Measurements from ENCODE around the gene TAS2R60.

DNA sequence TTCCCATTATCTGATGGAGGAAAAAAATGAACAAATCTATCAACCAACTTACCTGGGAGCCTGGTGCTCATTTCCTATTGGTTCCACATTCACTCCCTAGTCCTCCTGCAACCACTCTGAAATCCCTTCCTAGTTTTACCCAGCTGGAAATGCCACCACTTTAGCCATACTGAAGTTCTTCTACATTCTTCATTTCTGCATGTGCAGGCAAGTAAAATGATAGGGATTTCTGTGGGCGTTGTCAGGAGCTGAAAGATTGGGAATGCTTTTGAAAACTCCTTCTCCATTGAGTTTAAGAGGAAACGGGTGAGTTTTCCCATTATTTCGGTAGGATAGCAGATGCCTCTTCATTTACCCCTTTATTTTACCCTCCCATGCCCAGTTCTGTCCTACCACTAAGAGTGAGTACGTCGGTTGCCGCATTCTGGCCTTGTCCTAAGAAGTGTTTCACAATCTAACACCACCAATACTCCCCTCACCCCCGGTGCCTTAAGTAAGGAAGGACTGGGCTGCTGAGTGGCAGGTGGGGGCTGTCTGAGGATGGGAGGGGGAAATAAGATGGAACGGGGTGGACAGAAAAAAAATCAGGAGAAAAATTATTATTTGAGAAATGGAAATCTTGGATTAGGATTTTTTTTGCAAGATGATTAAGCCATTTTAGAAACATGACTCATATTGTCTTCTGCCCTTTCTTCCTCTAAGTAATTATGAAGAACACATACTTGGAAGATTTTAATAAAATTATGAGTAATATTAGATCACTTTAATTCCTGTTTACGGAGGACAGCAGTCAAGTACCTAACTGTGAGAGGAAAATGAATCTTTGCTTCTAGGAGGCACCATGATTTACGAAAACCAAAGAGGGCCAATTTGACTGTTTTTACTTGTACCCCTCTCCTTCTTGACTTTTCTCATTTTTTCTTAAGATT, 13.2 kb upstream of the TAS2R60 start:
- TF ChIP-seq, protein P1, sequence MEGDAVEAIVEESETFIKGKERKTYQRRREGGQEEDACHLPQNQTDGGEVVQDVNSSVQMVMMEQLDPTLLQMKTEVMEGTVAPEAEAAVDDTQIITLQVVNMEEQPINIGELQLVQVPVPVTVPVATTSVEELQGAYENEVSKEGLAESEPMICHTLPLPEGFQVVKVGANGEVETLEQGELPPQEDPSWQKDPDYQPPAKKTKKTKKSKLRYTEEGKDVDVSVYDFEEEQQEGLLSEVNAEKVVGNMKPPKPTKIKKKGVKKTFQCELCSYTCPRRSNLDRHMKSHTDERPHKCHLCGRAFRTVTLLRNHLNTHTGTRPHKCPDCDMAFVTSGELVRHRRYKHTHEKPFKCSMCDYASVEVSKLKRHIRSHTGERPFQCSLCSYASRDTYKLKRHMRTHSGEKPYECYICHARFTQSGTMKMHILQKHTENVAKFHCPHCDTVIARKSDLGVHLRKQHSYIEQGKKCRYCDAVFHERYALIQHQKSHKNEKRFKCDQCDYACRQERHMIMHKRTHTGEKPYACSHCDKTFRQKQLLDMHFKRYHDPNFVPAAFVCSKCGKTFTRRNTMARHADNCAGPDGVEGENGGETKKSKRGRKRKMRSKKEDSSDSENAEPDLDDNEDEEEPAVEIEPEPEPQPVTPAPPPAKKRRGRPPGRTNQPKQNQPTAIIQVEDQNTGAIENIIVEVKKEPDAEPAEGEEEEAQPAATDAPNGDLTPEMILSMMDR (IDR thresholded peaks at IDR 0.05; ENCODE audit: insufficient read depth, low read depth, low read length) = no peak
- TF ChIP-seq EZH2 (IDR thresholded peaks at IDR 0.05; ENCODE audit: insufficient read depth, low read length) = no peak
